A673 (cell line): ENCODE data around the gene NCAM2.

Source experiments
- CTCF ChIP-seq: fragments of 300-800, 200-600 bp; sonication (generic); conservative IDR thresholded peaks from 2 replicates; pipeline ENCODE4 v1.5.1; 2017; ENCODE audit warnings: low read depth, mild to moderate bottlenecking, antibody characterized with exemption, low read length, moderate library complexity, mixed read lengths
- EZH2 ChIP-seq: fragments of 200-600 bp; sonication (generic); IDR thresholded peaks from 2 replicates; pipeline ENCODE4 v1.6.1; 2017; ENCODE audit warnings: borderline replicate concordance, low read depth, mild to moderate bottlenecking, mixed read lengths, antibody characterized with exemption, low read length; ENCODE audit not compliant: poor library complexity, severe bottlenecking

- no peak for TF ChIP-seq CTCF
- no peak for TF ChIP-seq EZH2
Observed at GRCh38 chr21:21559285-21560045, 561.3 kb downstream of the NCAM2 start.
